Pancreas (tissue), 10 donors: Measurements from ENCODE around the gene ARHGAP26. TPM values are rescaled to one million over a fixed set of nuclear protein-coding genes. Genes with fewer than 3 reads are reported as not detected.

Source experiments
- ATAC-seq, 4 donors: fragments of 200-7000 bp; cut with Tn5 transposase; one replicate each; pipeline versions ENCODE4 v1.8.0 to v1.9.1; 2020; ENCODE audit warnings: mild to moderate bottlenecking in 4 of 4, moderate library complexity in 4 of 4
- DNase-seq, 6 donors: peaks; one replicate each; pipeline ENCODE4 v3.0.0-alpha.2; 2020
- FAIRE-seq: peaks from 2 replicates; lab custom pipeline; 2012; peaks lifted over from hg19 to GRCh38; lab: Jason Lieb, UNC
- H3K27ac ChIP-seq, 4 donors: fragments of 200-600 bp; sonication (generic); 1 replicate in 3 of 4; 2 replicates in 1 of 4; pipeline versions ENCODE4 v1.5.0 to v1.8.0; 2020
- H3K27me3 ChIP-seq, 4 donors: fragments of 200-600 bp; one replicate each; pipeline ENCODE4 v1.8.0; 2021
- H3K36me3 ChIP-seq, 3 donors: fragments of 200-600 bp; sonication (generic) in 1 of 3; one replicate each; pipeline versions ENCODE4 v1.5.0 to v1.8.0; 2020 to 2021
- H3K4me1 ChIP-seq, 3 donors: fragments of 200-600 bp; one replicate each; pipeline ENCODE4 v1.8.0; 2021
- H3K4me3 ChIP-seq, 4 donors: fragments of 200-600 bp; sonication (generic) in 2 of 4; one replicate each; pipeline versions ENCODE4 v1.5.0 to v1.8.0; 2020 to 2021
- H3K9me3 ChIP-seq, 4 donors: fragments of 200-600 bp; one replicate each; pipeline ENCODE4 v1.8.0; 2021
- WGBS, 2 donors: extraction: QIAGEN DNeasy Blood & Tissue Kit; methylation state at CpG; one replicate each; pipeline ENCODE4 v1.1.7; 2013; 5-methylcytosine and 5-hydroxymethylcytosine counted together
- intact Hi-C, 3 donors: fragments of 100-400 bp; cut with DNase I; formaldehyde crosslinking; loops; one replicate each; pipeline versions ENCODE4 v1.11.1 to v1.14.2; 2022
- polyA plus RNA-seq, 2 donors: library from polyadenylated mRNA; stranded (reverse); fragments of 200-250 nt; gene quantifications; one replicate each; pipeline ENCODE4 v1.2.3, GENCODE V29; 2013
- total RNA-seq, 6 donors: library from RNA; stranded (reverse); fragmentation: NEBNext Ultra II Directional in 4 of 6; extraction: Animal tissue kit (Norgen Biotek cat#: 25700) in 4 of 6; gene quantifications; one replicate each; pipeline versions ENCODE4 v1.2.1 to v1.2.4, GENCODE V29; 2021 to 2023
- TF ChIP-seq, protein P1 (sequence below), 4 donors: fragments of 200-600 bp; sonication (generic) in 3 of 4; IDR thresholded peaks; one replicate each; pipeline versions ENCODE4 v1.5.0 to v1.8.0; 2021; ENCODE audit warnings: antibody characterized with exemption in 4 of 4
- donor health status: healthy with polysubstance abuse.
- donor health status: DM: no; HTN: no; CAD: no; lungs with moderate emphysema.
- donor health status: DM: no; HTN: no; CAD: no.
- donor health status: control.
- donor health status: control.
- donor health status: Bipolar disorder and iron deficiency.
- donor health status: DM: yes; HTN: yes; CAD: no.
- donor health status: DM: no; HTN: no; CAD: no.
- donor health status: DM: no; HTN: no; CAD: no.
- donor health status: DM: yes; HTN: yes; CAD: no.

The ARHGAP26 gene
- total and polyA plus RNA-seq, 8 donors = 3.0 to 28.1 (median 10.3) TPM

DNA sequence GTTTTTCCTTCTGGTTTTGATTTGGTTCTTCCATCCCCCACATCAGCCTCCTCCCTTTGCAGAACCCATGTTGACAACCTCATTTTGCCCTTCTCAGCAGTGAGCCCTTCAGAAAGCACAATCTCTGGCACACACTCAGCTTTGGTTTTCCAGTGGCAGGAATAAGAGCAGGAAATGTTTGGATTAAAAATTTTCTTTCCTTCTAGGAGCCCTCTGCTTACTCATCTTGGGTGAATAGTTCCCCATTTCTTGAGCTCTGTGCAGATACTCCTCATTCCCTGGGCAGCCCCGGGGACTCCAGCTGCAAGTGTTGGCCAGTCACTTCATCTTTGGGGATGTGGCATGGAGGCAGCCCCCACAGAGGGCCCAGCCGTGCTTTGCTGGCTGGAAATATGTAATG is 462.9 kb downstream of the ARHGAP26 start:
- no peak overlapping the region for H3K4me3 ChIP-seq
- TF ChIP-seq, protein P1, sequence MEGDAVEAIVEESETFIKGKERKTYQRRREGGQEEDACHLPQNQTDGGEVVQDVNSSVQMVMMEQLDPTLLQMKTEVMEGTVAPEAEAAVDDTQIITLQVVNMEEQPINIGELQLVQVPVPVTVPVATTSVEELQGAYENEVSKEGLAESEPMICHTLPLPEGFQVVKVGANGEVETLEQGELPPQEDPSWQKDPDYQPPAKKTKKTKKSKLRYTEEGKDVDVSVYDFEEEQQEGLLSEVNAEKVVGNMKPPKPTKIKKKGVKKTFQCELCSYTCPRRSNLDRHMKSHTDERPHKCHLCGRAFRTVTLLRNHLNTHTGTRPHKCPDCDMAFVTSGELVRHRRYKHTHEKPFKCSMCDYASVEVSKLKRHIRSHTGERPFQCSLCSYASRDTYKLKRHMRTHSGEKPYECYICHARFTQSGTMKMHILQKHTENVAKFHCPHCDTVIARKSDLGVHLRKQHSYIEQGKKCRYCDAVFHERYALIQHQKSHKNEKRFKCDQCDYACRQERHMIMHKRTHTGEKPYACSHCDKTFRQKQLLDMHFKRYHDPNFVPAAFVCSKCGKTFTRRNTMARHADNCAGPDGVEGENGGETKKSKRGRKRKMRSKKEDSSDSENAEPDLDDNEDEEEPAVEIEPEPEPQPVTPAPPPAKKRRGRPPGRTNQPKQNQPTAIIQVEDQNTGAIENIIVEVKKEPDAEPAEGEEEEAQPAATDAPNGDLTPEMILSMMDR (IDR thresholded peaks at IDR 0.05) = no peak
- no peaks in the 10 kb centered on the region for H3K36me3 ChIP-seq
- ATAC-seq (no peak), DNase-seq (no peak), FAIRE-seq (no peak)
- H3K9me3 ChIP-seq = no peaks in the 10 kb centered on the region
- H3K4me1 ChIP-seq = no peaks in the 10 kb centered on the region
- 82 to 83% methylated on average over 2 of the region's 2 CpGs for WGBS, 2 donors
- H3K27ac ChIP-seq = peak overlapping the region in 1 of 4 donors; percentile 28
- no peaks in the 10 kb centered on the region for H3K27me3 ChIP-seq
- intact Hi-C loops = no loop called here

- no peaks in the 10 kb centered on the region for H3K4me1 ChIP-seq
- no peaks in the 10 kb centered on the region for H3K27me3 ChIP-seq
- no peak for FAIRE-seq
- ATAC-seq = peak; percentile 16 to 56 (median 40)
- no peaks in the 10 kb centered on the region for H3K36me3 ChIP-seq
- no peak overlapping the region for H3K4me3 ChIP-seq
- H3K9me3 ChIP-seq = no peaks in the 10 kb centered on the region
- DNase-seq = peak in 1 of 6 donors; percentile 23
- intact Hi-C loops = no loop called here
- H3K27ac ChIP-seq = peak overlapping the region in 2 of 4 donors; percentile 16 to 47
- WGBS, 2 donors = 51 to 65% methylated on average over 9 of the region's 9 CpGs
- TF ChIP-seq, protein P1 (IDR thresholded peaks at IDR 0.05) = no peak
These were observed 464.1 kb downstream of the ARHGAP26 start for GRCh38 chr5:143234162-143234842.

DNA sequence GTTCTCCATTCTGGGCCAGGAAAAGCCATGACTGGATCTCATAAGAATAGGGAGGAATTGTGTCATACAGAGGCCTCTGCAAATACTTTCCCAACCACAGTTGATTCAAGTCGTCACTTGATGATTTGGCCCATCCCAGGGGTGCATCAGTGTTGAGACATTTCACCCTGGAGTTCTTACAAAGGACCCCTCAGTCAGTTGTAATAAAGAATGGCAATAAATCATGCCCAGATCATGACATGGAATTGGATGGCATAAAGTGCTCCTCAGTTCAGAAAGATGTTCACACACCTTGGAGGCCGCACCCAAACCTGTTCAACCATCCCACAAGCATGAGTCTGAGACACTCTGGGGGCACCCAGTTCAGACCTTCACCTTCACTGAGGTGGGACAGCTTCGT is 465.2 kb downstream of the ARHGAP26 start:
- DNase-seq (no peak), FAIRE-seq (no peak), ATAC-seq (peak in 1 of 4 donors; percentile 37)
- TF ChIP-seq, protein P1 (IDR thresholded peaks at IDR 0.05) = no peak
- H3K9me3 ChIP-seq = no peaks in the 10 kb centered on the region
- H3K27me3 ChIP-seq = no peaks in the 10 kb centered on the region
- no peaks in the 10 kb centered on the region for H3K36me3 ChIP-seq
- H3K4me3 ChIP-seq = no peak overlapping the region
- no peaks in the 10 kb centered on the region for H3K4me1 ChIP-seq
- 85 to 88% methylated on average over 3 of the region's 3 CpGs for WGBS, 2 donors
- no peak overlapping the region for H3K27ac ChIP-seq
- intact Hi-C loops = no loop called here

GRCh38 chr5:143236682-143237081 is 466.5 kb downstream of the ARHGAP26 start:
- no peaks in the 10 kb centered on the region for H3K9me3 ChIP-seq
- H3K4me1 ChIP-seq = no peaks in the 10 kb centered on the region
- no peaks in the 10 kb centered on the region for H3K36me3 ChIP-seq
- DNase-seq = no peak
- no peak for FAIRE-seq
- no peak for ATAC-seq
- H3K4me3 ChIP-seq = no peak overlapping the region
- H3K27me3 ChIP-seq = no peaks in the 10 kb centered on the region
- H3K27ac ChIP-seq = no peak overlapping the region
- TF ChIP-seq, protein P1 (IDR thresholded peaks at IDR 0.05) = no peak
- 66 to 84% methylated on average over 2 of the region's 2 CpGs for WGBS, 2 donors
- intact Hi-C loops = no loop called here

DNA sequence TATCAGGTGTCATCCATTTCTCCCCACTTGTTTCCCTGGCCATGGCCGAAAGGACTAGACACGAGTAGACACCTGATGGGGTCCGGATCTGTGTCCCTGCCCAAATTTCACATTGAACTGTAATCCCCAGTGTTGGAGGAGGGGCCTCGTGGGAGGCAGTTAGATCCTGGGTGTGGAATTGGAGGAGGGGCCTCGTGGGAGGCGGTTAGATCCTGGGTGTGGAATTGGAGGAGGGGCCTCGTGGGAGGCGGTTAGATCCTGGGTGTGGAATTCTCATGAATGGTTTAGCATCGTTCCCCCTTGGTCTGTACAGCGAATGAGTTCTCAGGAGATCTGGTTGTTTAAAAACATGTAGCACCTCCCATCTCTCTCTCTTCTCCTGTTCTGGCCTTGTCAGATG is 467.5 kb downstream of the ARHGAP26 start:
- DNase-seq (no peak), FAIRE-seq (no peak), ATAC-seq (no peak)
- H3K27ac ChIP-seq = no peak overlapping the region
- WGBS, 2 donors = 90 to 95% methylated on average over 10 of the region's 10 CpGs
- no peaks in the 10 kb centered on the region for H3K27me3 ChIP-seq
- TF ChIP-seq, protein P1 (IDR thresholded peaks at IDR 0.05) = no peak
- H3K4me1 ChIP-seq = no peaks in the 10 kb centered on the region
- H3K36me3 ChIP-seq = no peaks in the 10 kb centered on the region
- intact Hi-C loops = no loop called here
- no peak overlapping the region for H3K4me3 ChIP-seq
- no peaks in the 10 kb centered on the region for H3K9me3 ChIP-seq
